Stimulated activated CD4-positive, alpha-beta T cell treated with anti-CD3 and anti-CD28 coated beads, Interleukin-4, amount 100 ng/mL, for 4 hours (primary cell): ENCODE results near the gene NID1.

Experiments used
- DNase-seq, 2 experiments: peaks; one replicate each; pipeline ENCODE4 v3.0.0-alpha.2; 2020

The NID1 gene

DNA sequence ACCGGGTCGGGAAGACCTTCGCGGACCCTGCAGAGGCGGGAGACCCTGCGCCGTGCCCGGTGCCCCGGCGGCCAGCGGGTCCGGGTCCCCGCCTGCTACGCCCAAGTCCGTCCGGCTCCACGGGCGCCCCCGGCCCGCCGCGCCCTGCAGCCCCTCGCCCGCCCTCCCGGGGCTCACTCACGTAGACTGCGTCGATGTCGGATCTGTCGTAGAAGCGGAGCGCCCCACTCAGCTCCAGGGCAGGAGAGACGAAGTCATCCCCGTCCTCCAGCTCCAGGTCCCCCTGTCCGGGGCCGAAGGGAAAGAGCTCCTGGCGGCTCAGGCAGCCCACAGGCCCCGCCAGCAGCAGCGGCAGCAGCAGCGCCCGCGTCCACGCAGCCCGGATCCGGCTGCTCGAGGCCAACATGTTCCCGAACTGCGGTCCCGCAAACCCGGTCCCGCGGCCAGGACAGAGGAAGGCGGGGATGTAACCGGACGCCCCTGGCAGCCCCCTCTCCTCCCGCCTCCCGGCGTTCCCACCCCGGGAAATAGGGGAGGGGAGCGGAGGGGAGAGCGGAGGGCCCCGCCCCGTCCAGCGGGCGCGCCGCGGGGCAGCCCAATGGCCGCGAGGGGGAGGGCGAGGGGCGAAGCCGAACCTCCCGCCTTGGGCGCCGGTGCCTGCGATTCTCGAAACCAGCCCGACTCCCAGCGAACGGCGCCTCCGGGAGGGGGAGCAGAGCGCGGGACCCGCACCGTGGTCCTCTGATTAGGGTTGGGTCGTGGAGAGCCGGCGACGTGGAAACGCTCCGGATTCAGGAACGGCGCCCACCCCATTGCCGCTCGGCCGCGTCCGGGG lies at the start of gene NID1:
Gene NID1, minus strand, starts transcription at position 417 of the 835 bp plus-strand sequence. Its CDS starts 11 bp downstream, at position 406.
- DNase-seq: peak in 1 of 2 experiments; percentile 9

DNA sequence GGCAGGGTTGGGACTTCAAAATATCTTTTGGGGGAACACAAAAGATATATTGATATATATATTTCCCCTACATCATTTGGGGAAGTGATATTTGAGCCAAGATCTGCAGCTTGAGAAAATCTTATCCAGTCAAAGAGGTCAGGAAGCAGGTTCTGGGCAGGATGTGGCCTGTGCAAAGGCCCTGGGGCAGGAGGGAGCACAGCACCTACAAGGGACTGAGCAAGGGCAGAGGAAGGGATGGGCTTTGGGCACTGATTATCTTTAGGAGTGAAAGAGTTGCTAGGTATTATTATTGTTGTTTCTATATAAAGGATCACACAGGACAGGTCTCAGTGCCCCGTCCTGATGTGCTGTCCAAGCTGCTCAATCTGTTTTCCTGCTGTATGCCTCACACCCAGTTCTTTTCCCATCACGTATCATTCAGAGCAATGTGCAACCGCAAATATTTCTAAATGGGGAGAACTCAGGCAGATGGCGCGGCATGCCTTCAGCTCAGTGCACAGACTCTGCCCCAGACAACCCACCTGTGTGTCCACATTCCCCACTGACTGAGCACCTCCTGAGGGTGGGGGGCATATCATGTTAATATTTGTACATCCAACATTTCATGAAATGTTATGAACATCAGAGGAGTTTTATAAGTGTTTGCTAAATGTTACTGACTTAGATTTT lies 49.3 kb upstream of the NID1 start:
- DNase-seq: no peak

- DNase-seq: no peak
Measured at GRCh38 chr1:236113324-236114032, 48.6 kb upstream of the NID1 start.

- DNase-seq: no peak
Measured at GRCh38 chr1:236112332-236112627, 47.4 kb upstream of the NID1 start.

GRCh38 chr1:236111527-236112331 lies 46.8 kb upstream of the NID1 start:
- no peak for DNase-seq

DNA sequence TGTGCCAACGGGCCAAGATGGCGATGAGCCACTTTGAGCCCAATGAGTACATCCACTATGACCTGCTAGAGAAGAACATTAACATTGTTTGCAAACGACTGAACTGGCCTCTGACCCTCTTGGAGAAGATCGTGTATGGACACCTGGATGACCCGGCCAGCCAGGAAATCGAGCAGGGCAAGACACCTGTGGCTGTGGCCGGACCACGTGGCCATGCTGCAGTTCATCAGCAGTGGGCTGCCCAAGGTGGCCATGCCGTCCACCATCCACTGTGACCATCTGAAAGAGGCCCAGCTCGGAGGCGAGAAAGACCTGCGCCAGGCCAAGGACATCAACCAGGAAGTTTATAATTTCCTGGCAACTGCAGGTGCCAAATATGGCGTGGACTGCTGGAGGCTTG lies 45.2 kb upstream of the NID1 start:
- no peak for DNase-seq

DNA sequence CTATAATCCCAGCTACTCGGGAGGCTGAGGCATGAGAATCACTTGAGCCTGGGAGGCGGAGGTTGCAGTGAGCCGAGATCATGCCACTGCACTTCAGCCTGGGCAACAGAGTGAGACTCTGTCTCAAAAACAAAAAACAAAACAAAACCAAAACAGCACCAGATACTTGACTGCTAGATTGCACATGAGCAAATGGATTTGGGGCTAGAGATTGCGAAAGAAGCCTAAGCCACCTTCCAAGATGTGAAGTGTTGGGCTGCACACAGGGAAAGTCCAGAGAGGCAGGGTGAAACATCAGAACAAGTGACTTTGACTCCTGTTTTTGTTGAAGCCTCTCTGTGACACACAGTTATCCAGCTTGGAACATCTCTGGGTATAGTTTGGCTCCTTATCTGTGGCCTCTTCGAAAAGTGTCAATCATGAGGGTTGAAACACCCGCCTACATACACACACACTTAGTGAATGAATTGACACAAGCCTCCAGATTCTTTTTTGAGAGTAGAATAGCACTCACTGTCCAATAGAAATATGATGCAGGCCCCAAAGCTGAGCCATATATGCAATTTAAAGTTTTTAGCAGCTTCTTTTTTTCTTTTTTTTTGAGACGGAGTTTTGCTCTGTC lies 43.2 kb upstream of the NID1 start:
- no peak for DNase-seq

- no peak for DNase-seq
Measured at GRCh38 chr1:236107121-236107907, 42.4 kb upstream of the NID1 start.

- peak; percentile 41 to 44 for DNase-seq
Measured at GRCh38 chr1:236103646-236104218, 38.8 kb upstream of the NID1 start.

GRCh38 chr1:236103059-236103458 lies 38.2 kb upstream of the NID1 start:
- no peak for DNase-seq

DNA sequence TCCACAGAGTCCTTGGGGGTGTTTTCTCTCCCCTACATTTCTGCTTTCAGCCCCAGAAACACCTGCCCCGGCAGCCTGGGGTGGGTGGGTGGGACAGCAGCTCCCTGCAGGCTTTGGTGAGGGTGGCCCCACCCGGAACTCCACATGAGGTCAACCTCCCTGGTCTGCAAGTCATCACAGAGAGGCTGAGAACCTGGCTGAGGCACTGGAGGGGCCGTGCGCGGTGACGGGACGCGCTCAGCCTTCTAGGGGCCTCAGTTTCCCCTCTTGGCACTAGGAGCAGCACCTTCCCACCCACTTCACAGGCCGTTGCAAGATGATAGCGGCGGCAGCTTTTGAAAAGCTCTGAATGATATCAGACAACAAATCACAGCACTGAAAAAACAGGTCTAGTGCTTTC lies 37.7 kb upstream of the NID1 start:
- DNase-seq: no peak

DNA sequence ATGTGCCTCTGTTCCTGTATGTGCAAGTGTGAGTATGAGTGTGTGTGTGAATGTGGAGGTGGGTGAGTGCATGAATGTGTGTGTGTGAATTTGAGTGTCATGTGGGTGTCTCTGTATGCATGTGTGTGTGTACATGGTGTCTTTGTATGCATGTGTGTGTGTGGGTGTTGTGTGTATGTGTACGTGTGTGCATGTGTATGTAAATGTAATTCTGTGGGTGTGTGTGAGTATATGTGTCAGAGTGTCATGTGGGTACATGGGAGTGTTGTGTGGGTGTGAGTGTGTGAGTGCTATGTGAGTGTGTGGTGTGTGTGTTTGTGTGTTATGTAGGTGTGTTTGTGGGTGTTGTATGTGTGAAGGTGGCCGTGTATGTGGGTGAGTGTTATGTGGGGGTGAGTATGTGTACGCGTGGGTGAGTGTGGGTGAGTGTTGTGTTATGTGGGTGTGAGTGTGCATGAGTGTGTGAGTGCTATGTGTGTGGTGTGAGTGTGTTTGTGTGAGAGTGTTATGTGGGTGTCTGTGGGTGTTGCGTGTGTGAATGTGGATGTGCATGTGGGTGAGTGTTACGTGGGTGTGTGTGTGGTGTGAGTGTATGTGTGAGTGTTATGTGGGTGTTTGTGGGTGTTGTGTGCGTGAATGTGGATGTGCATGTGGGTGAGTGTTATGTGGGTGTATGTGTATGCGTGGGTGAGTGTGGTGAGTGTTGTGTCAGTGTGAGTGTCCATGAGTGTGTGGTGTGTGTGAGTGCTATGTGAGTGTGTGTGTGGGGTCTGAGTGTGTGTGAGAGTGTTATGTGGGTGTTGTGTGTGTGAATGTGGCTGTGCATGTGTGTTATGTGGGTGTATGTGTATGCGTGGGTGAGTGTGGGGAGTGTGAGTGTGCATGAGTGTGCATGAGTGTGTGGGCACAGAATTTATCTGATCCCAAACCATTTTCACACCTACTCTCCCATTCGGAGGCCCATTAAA lies 36.6 kb upstream of the NID1 start:
- DNase-seq: no peak

GRCh38 chr1:236100799-236101198 lies 35.9 kb upstream of the NID1 start:
- DNase-seq: no peak

DNA sequence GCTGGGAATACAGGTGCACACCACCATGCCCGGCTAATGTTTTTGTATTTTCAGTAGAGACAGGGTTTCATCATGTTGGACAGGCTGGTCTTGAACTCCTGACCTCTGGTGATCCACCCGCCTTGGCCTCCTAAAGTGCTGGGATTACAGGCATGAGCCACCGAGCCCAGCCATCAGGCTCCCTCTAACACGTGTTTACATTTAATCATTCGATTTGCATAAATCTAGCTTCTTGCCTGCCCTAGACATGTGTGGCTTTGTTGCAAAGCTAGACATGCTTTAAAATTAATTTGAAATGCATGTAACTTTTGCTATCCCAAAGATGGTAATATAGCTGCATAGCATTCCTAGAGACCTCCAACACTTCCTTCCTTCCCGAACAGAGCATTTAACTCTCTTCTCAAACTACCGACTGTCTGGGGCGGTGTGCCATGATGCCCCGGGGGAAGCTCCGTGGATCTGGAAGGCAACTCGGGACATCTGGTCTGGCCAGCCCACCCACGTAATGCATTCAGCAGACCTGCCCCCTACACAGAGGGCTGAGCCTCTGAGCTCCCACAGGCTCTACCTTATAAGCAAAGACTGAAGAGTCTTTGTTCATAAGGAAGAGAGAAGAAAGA lies 34.6 kb upstream of the NID1 start:
- no peak for DNase-seq

DNA sequence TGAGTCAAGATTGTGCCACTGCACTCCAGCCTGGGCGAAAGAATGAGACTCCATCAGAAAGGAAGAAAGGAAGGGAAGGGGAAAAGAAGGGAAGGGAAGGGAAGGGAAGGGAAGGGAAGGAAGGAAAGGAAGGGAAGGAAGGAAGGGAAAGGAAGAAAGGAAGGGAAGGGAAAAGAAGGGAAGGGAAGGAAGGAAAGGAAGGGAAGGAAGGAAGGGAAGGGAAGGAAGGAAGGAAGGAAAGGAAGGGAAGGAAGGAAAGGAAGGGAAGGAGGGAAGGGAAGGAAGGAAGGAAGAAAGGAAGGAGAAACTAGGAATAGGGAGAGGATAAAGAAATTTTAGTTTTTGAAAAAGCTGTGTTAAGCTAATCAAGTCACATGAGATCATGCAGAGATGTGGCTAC lies 33.4 kb upstream of the NID1 start:
- no peak for DNase-seq

DNA sequence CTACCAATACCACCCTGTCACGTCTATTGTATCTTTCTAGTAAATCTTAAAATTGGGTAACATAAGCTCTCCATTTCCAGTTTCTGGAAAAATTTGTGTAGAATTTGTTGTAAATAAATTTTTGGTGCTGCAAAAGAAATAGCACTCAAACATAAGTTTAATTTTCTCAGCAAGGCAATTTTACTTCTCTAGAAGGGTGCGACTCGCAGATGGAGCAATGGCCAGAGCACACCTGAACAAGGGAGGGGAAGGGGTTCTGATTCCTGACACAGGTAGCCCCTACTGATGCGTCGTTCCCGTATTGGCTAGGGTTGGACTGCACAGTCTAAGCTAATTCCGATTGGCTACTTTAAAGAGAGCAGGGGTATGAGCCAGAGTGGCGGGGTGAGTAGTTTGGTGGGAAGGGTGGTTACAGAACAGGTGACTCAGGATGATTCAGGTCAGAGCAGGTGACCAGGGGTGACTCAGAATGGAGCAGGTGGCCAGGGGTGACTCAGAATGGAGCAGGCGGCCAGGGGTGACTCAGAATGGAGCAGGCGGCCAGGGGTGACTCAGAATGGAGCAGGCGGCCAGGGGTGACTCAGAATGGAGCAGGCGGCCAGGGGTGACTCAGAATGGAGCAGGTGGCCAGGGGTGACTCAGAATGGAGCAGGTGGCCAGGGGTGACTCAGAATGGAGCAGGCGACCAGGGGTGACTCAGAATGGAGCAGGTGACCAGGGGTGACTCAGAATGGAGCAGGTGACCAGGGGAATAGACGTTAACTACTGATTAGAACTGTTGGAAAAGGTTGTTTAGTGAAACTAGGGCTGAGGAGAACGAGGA lies 32.0 kb upstream of the NID1 start:
- peak; percentile 60 to 81 for DNase-seq

DNA sequence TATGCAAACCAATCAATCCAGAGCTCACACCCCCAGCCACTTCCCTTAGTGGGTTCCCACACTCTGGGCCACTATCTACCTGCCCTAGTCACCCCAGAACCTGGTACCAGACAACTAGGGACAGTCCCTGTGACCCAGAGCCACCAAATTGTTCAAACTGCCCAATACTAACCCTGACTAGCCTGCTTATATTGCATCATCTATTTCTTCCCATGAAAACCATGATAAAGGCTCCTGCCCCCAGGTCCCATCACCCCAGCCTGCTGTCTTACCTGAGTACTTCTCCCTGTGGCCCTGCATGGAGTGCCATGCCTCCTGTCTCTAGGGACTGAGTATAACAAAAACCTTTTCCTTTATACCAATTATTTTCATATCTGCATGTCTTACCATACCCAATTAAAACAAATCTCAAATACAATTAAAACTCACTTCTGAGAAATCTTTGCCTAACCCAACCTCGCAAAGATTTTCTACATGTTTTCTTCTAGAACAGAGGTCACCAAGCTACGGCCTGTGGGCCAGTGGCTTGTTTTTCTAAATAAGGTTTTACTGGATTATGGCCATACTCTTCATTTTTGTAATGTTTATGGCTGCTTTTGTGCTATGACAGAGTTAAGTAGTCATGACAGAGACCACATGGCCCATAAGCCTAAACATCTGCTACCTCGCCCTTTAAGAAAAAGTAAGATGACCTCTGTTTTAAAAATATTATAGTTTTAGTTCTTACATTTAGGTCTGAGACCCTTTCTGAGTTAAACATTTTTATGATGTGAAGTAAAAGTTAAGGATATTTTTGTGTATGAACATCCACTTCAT lies 31.0 kb upstream of the NID1 start:
- DNase-seq: no peak

DNA sequence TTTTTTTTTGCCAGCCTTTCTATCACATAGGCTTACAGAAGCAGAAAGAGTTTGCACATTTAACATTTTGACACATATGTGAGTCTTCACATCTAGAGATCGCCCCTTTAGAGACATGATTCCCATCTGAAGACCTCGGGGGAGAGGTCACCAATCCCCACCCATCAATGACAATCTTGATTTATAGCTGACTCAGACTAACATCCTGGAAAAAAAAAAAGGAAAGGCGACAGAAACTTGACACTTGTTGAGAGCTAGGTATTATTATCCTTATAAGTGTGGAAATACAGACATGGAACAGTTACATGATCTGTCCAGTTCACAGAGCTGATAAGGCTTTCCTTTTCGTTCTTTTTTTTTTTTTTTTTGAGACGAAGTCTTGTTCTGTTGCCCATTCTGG lies 28.0 kb upstream of the NID1 start:
- no peak for DNase-seq
